Tibial nerve (tissue), 4 donors: Measurements from ENCODE around the gene IL17A.

ENCODE experiments used
- EP300 ChIP-seq, 2 donors: sonication (generic); formaldehyde crosslinking; IDR thresholded peaks; one replicate each; pipeline ENCODE4 v1.6.1; 2017; ENCODE audit warnings: antibody characterized with exemption in 2 of 2, mild to moderate bottlenecking in 1 of 2
- POLR2A ChIP-seq, 2 donors: fragments of 450-650 bp; IDR thresholded peaks; one replicate each; pipeline ENCODE4 v1.6.1; 2017; ENCODE audit warnings: antibody characterized with exemption in 2 of 2, mild to moderate bottlenecking in 2 of 2, moderate library complexity in 2 of 2
- TF ChIP-seq, protein P1 (sequence below), 5 experiments: fragments of 200-600 bp in 3 of 5; fragments of 450-650 bp in 2 of 5; sonication (generic) in 3 of 5; IDR thresholded peaks; one replicate each; pipeline ENCODE4 v1.5.1; 2016 to 2019; ENCODE audit warnings: antibody characterized with exemption in 5 of 5, mild to moderate bottlenecking in 3 of 5, moderate library complexity in 2 of 5

DNA sequence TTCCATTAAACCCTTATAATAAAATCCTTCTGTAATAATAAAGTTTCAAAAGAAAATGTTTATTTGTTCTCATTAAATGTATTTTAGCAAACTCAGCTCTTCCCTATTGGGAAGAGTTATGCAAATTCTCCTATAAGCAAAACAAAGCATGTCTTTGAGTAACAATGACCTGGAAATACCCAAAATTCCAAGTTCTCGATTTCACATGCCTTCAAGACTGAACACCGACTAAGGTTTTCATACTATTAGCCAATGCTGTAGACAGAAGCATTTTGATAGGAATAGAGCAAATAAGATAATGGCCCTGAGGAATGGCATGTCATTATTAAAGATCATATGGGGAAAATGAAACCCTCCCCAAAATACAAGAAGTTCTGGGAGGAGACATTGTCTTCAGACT, 3.8 kb downstream of the IL17A start:
- TF ChIP-seq, protein P1, sequence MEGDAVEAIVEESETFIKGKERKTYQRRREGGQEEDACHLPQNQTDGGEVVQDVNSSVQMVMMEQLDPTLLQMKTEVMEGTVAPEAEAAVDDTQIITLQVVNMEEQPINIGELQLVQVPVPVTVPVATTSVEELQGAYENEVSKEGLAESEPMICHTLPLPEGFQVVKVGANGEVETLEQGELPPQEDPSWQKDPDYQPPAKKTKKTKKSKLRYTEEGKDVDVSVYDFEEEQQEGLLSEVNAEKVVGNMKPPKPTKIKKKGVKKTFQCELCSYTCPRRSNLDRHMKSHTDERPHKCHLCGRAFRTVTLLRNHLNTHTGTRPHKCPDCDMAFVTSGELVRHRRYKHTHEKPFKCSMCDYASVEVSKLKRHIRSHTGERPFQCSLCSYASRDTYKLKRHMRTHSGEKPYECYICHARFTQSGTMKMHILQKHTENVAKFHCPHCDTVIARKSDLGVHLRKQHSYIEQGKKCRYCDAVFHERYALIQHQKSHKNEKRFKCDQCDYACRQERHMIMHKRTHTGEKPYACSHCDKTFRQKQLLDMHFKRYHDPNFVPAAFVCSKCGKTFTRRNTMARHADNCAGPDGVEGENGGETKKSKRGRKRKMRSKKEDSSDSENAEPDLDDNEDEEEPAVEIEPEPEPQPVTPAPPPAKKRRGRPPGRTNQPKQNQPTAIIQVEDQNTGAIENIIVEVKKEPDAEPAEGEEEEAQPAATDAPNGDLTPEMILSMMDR (IDR thresholded peaks at IDR 0.05): no peak
- TF ChIP-seq POLR2A (IDR thresholded peaks at IDR 0.05) (no peak), EP300 (IDR thresholded peaks at IDR 0.05) (no peak)
